Parathyroid adenoma (tissue), 2 donors: ENCODE results near the gene EAF2.

Experiments
- H2AFZ ChIP-seq: fragments of 300-600 bp; sonication (generic); one replicate; pipeline ENCODE4 v1.7.0; 2017; ENCODE audit warnings: antibody characterized with exemption, mild to moderate bottlenecking
- H3K27ac ChIP-seq: fragments of 300-600 bp; sonication (generic); one replicate; pipeline ENCODE4 v1.7.0; 2017
- H3K27me3 ChIP-seq: fragments of 300-600 bp; sonication (generic); one replicate; pipeline ENCODE4 v1.7.0; 2017; ENCODE audit warnings: low read length; ENCODE audit not compliant: control insufficient read depth, insufficient read depth
- H3K36me3 ChIP-seq: fragments of 300-600 bp; sonication (generic); one replicate; pipeline ENCODE4 v1.7.0; 2017; ENCODE audit warnings: low read length; ENCODE audit not compliant: control insufficient read depth, insufficient read depth
- H3K4me1 ChIP-seq: fragments of 300-600 bp; sonication (generic); one replicate; pipeline ENCODE4 v1.7.0; 2017; ENCODE audit warnings: control low read depth
- H3K4me2 ChIP-seq: fragments of 300-600 bp; sonication (generic); one replicate; pipeline ENCODE4 v1.7.0; 2017; ENCODE audit warnings: low read length
- H3K4me3 ChIP-seq: fragments of 300-600 bp; sonication (generic); one replicate; pipeline ENCODE4 v1.7.0; 2017; ENCODE audit warnings: low read depth, low read length
- H3K79me2 ChIP-seq: fragments of 300-600 bp; sonication (generic); one replicate; pipeline ENCODE4 v1.7.0; 2017; ENCODE audit warnings: control low read depth
- H3K9ac ChIP-seq: fragments of 300-600 bp; sonication (generic); one replicate; pipeline ENCODE4 v1.7.0; 2017; ENCODE audit warnings: mild to moderate bottlenecking
- H3K9me3 ChIP-seq: fragments of 300-600 bp; sonication (generic); one replicate; pipeline ENCODE4 v1.7.0; 2017; ENCODE audit warnings: low read length; ENCODE audit not compliant: control insufficient read depth
- CTCF ChIP-seq: fragments of 300-600 bp; sonication (generic); IDR thresholded peaks from one replicate; pipeline ENCODE4 v1.7.0; 2017; ENCODE audit warnings: antibody characterized with exemption, mild to moderate bottlenecking
- donor health status: primary hyperparathyroidism.

Gene EAF2

GRCh38 chr3:121796970-121797369, 38.0 kb upstream of the EAF2 start:
- no peak overlapping the region for H3K27ac ChIP-seq
- no peak for TF ChIP-seq CTCF
- no peaks in the 10 kb centered on the region for H3K79me2 ChIP-seq
- no peak overlapping the region for H2AFZ ChIP-seq
- no peak overlapping the region for H3K4me3 ChIP-seq
- H3K4me1 ChIP-seq, result no peaks in the 10 kb centered on the region
- H3K9me3 ChIP-seq, result no peaks in the 10 kb centered on the region
- H3K36me3 ChIP-seq, result no peaks in the 10 kb centered on the region
- no peak overlapping the region for H3K9ac ChIP-seq
- no peaks in the 10 kb centered on the region for H3K27me3 ChIP-seq
- H3K4me2 ChIP-seq, result no peak overlapping the region

- Histone ChIP-seq H3K36me3 (no peaks in the 10 kb centered on the region), H3K4me2 (no peak overlapping the region), H3K4me3 (no peak overlapping the region), H2AFZ (no peak overlapping the region), H3K9ac (no peak overlapping the region), H3K9me3 (no peaks in the 10 kb centered on the region), H3K27me3 (no peaks in the 10 kb centered on the region), H3K27ac (no peak overlapping the region), H3K79me2 (no peaks in the 10 kb centered on the region), H3K4me1 (no peaks in the 10 kb centered on the region)
- no peak for TF ChIP-seq CTCF
Measured at GRCh38 chr3:121800906-121801305, 34.1 kb upstream of the EAF2 start.

- no peaks in the 10 kb centered on the region for H3K36me3 ChIP-seq
- no peak overlapping the region for H2AFZ ChIP-seq
- H3K9ac ChIP-seq, result no peak overlapping the region
- no peaks in the 10 kb centered on the region for H3K9me3 ChIP-seq
- no peak for TF ChIP-seq CTCF
- H3K79me2 ChIP-seq, result no peaks in the 10 kb centered on the region
- no peak overlapping the region for H3K27ac ChIP-seq
- H3K4me3 ChIP-seq, result no peak overlapping the region
- no peaks in the 10 kb centered on the region for H3K4me1 ChIP-seq
- no peak overlapping the region for H3K4me2 ChIP-seq
- H3K27me3 ChIP-seq, result no peaks in the 10 kb centered on the region
Measured at GRCh38 chr3:121803771-121804320, 31.2 kb upstream of the EAF2 start.

GRCh38 chr3:121809249-121809648, 25.8 kb upstream of the EAF2 start:
- no peak overlapping the region for H2AFZ ChIP-seq
- H3K4me1 ChIP-seq, result no peaks in the 10 kb centered on the region
- H3K27me3 ChIP-seq, result no peaks in the 10 kb centered on the region
- H3K9ac ChIP-seq, result no peak overlapping the region
- H3K4me3 ChIP-seq, result no peak overlapping the region
- H3K9me3 ChIP-seq, result no peaks in the 10 kb centered on the region
- H3K79me2 ChIP-seq, result no peaks in the 10 kb centered on the region
- H3K36me3 ChIP-seq, result peaks cover 2% of the 10 kb centered on the region
- no peak overlapping the region for H3K27ac ChIP-seq
- no peak overlapping the region for H3K4me2 ChIP-seq
- TF ChIP-seq CTCF, result no peak

GRCh38 chr3:121817753-121818152, 17.3 kb upstream of the EAF2 start:
- Histone ChIP-seq H3K9ac (no peak overlapping the region), H3K9me3 (no peaks in the 10 kb centered on the region), H2AFZ (no peak overlapping the region), H3K36me3 (no peaks in the 10 kb centered on the region), H3K4me1 (no peaks in the 10 kb centered on the region), H3K79me2 (peaks cover 15% of the 10 kb centered on the region), H3K27me3 (no peaks in the 10 kb centered on the region), H3K4me2 (no peak overlapping the region), H3K4me3 (no peak overlapping the region), H3K27ac (no peak overlapping the region)
- no peak for TF ChIP-seq CTCF
